Esophagus squamous epithelium (tissue), 4 donors: ENCODE data around the gene AGL.

Experiments
- POLR2A ChIP-seq, 4 donors: fragments of 450-650 bp; IDR thresholded peaks; one replicate each; pipeline ENCODE4 v1.6.1; 2017; ENCODE audit warnings: antibody characterized with exemption in 4 of 4, mild to moderate bottlenecking in 4 of 4, moderate library complexity in 3 of 4
- TF ChIP-seq, protein P1 (sequence below), 6 experiments: fragments of 450-650 bp in 4 of 6; fragments of 200-600 bp in 2 of 6; sonication (generic) in 2 of 6; IDR thresholded peaks; one replicate each; pipeline ENCODE4 v1.5.1; 2016 to 2019; ENCODE audit warnings: antibody characterized with exemption in 6 of 6, mild to moderate bottlenecking in 4 of 6, moderate library complexity in 4 of 6

DNA sequence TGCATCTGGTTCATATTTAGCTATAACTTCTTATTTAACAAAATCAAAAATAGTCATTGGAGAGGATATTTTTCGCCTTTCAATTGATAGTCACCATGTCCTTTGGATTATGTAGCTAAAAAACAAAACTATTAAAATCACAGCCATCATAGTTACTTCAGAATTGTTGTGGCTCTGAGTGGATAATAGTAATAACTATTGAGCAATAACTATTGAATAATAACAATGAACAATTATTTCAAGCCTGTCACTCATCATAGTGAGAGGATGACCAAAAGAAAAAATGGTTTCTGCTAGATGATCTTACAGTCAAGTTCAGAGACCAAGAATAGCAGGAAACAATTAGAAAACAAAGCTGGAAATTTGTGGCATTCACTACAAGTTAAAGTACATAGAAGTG lies 38.4 kb upstream of the AGL start:
- no peak for TF ChIP-seq POLR2A (IDR thresholded peaks at IDR 0.05)
- TF ChIP-seq, protein P1, sequence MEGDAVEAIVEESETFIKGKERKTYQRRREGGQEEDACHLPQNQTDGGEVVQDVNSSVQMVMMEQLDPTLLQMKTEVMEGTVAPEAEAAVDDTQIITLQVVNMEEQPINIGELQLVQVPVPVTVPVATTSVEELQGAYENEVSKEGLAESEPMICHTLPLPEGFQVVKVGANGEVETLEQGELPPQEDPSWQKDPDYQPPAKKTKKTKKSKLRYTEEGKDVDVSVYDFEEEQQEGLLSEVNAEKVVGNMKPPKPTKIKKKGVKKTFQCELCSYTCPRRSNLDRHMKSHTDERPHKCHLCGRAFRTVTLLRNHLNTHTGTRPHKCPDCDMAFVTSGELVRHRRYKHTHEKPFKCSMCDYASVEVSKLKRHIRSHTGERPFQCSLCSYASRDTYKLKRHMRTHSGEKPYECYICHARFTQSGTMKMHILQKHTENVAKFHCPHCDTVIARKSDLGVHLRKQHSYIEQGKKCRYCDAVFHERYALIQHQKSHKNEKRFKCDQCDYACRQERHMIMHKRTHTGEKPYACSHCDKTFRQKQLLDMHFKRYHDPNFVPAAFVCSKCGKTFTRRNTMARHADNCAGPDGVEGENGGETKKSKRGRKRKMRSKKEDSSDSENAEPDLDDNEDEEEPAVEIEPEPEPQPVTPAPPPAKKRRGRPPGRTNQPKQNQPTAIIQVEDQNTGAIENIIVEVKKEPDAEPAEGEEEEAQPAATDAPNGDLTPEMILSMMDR (IDR thresholded peaks at IDR 0.05) = no peak
